Brain microvascular endothelial cell (primary cell): ENCODE results near the gene PNKD.

Source experiments
- DNase-seq: peaks from one replicate; pipeline ENCODE4 v3.0.0-alpha.2; 2020
- H3K27ac ChIP-seq: fragments of 250-450 bp; sonication (Bioruptor Pico); 2 replicates; pipeline ENCODE4 v1.5.1; 2020; ENCODE audit warnings: mild to moderate bottlenecking, moderate library complexity
- H3K27me3 ChIP-seq: fragments of 250-450 bp; sonication (Bioruptor Pico); replicated peaks from 2 replicates; pipeline ENCODE4 v1.5.1; 2020; ENCODE audit warnings: mild to moderate bottlenecking
- H3K36me3 ChIP-seq: fragments of 250-450 bp; sonication (Bioruptor Pico); replicated peaks from 2 replicates; pipeline ENCODE4 v1.5.1; 2020; ENCODE audit warnings: mild to moderate bottlenecking
- H3K4me3 ChIP-seq: 2 replicates; pipeline ENCODE4 v1.5.1; 2011; ENCODE audit warnings: low read depth, mild to moderate bottlenecking, control low read depth, low read length, moderate library complexity
- in situ Hi-C: cut with HindIII; loops from 2 replicates; pipeline ENCODE4 v1.10.0; 2017; ENCODE audit warnings: low sequenced_read_pairs, low pct_ligation_motif_present
- TF ChIP-seq, protein P1 (sequence below): IDR thresholded peaks from 2 replicates; pipeline ENCODE4 v1.5.1; 2011; ENCODE audit warnings: low read depth, mild to moderate bottlenecking, moderate library complexity, low read length, control low read depth, inconsistent platforms; ENCODE audit errors: missing control alignments

Gene PNKD

DNA sequence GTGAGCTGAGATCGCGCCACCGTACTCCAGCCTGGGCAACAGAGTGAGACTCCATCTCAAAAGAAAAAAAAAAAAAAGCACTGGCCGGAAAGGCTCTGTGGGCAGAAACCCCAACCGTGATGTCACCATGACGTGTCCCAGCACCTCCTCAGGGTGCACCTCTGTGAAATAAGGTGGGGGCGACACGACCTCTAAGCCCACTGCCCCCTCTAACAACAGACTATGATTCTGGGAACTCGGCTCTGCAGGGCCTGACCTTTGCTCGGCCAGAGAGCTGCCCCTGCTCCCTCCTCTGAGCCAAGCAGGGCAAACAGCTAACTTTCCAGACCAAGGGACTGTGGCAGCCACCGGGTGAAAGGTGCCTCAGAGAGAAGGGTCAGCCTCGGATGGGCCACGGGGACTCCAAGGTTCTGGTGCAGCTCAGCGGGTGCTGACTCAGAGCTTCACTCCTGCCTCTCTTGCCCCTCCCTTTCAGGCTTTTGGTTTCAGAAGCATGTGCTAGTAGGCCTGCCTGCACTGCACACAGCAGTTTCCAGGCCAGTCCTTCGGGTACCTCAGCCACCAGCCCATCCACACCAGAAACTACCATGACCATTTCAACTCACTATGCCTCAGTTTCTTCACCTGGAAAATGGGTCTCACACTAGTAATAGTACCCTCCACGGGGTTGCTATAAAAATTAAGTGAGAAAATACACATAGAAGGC is 13.9 kb downstream of the PNKD start:
- peak overlapping the region; percentile 17 for H3K4me3 ChIP-seq
- peak; percentile 83 for DNase-seq
- H3K27ac ChIP-seq, result peak overlapping the region; percentile 55
- in situ Hi-C loops, result no loop called here
- peaks cover 18% of the 10 kb centered on the region for H3K36me3 ChIP-seq
- no peaks in the 10 kb centered on the region for H3K27me3 ChIP-seq
- TF ChIP-seq, protein P1, sequence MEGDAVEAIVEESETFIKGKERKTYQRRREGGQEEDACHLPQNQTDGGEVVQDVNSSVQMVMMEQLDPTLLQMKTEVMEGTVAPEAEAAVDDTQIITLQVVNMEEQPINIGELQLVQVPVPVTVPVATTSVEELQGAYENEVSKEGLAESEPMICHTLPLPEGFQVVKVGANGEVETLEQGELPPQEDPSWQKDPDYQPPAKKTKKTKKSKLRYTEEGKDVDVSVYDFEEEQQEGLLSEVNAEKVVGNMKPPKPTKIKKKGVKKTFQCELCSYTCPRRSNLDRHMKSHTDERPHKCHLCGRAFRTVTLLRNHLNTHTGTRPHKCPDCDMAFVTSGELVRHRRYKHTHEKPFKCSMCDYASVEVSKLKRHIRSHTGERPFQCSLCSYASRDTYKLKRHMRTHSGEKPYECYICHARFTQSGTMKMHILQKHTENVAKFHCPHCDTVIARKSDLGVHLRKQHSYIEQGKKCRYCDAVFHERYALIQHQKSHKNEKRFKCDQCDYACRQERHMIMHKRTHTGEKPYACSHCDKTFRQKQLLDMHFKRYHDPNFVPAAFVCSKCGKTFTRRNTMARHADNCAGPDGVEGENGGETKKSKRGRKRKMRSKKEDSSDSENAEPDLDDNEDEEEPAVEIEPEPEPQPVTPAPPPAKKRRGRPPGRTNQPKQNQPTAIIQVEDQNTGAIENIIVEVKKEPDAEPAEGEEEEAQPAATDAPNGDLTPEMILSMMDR, result no peak

DNA sequence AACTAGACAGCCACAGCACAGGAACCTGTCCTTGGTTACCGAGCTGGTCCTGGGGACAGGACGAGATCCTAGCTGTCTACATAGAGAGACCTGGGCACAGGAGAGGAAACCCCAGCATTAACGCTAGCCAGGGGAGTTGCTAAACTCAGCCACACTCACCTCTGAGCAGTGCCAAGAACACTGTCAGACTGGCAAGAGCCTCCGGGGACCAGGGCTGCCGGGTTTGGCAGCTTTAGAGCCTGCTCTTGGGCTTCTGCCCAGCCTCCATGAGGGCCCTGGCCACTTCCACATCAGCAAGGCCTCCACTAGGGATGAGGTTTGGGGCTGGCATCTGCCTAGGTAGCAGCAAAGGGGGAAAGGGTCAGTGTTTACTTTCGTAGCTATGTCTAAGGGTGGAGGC is 15.3 kb downstream of the PNKD start:
- H3K36me3 ChIP-seq, result peaks cover 7% of the 10 kb centered on the region
- no peak overlapping the region for H3K4me3 ChIP-seq
- H3K27me3 ChIP-seq, result no peaks in the 10 kb centered on the region
- in situ Hi-C loops, result no loop called here
- no peak for DNase-seq
- peak overlapping the region; percentile 99 for H3K27ac ChIP-seq
- TF ChIP-seq, protein P1, result no peak

DNA sequence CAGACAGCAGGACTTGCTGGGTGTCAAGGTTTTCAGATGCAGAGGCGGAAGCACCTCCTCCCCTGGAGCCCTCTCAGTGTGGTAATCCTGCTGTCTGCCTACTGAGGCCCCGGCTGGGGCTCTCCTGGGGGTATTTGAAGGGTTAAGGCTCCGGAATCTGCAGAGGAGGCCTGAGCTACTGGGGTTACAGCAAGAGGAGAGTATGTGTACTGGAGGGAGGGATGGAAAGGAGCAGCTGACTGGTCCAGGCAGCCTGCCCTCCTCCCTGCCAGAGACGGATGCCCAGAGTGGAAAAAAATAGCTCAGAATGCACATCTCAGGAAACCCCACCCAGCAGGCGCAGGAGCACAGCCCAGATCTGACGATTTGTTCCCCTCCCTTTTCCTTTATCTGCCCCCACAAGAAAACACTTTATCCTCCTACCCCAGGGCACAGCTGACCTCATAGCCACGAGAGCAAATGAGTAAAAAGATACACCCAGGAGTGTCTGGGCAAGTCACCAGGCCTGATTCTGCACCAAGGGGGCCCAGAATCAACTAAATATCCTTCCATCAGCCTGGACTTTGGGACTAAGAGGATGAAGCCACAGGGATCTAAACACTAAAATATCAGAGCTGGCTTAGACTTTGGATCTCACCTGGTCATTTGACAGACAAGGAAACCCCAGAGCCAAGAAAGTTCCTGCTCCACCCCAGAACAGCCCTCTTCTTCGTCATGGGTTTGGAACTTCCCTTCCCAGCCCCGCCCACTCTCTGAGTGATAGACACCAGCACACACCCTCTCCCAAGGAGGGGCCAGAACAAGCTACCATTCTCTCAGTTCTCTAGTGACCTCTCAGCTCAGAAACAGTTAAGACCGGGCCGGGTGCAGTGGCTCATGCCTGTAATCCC is 16.5 kb downstream of the PNKD start:
- no peaks in the 10 kb centered on the region for H3K36me3 ChIP-seq
- no peaks in the 10 kb centered on the region for H3K27me3 ChIP-seq
- DNase-seq, result peak; percentile 96
- peak overlapping the region; percentile 99 for H3K27ac ChIP-seq
- H3K4me3 ChIP-seq, result peak overlapping the region; percentile 46
- in situ Hi-C loops, result no loop called here
- TF ChIP-seq, protein P1, result no peak

DNA sequence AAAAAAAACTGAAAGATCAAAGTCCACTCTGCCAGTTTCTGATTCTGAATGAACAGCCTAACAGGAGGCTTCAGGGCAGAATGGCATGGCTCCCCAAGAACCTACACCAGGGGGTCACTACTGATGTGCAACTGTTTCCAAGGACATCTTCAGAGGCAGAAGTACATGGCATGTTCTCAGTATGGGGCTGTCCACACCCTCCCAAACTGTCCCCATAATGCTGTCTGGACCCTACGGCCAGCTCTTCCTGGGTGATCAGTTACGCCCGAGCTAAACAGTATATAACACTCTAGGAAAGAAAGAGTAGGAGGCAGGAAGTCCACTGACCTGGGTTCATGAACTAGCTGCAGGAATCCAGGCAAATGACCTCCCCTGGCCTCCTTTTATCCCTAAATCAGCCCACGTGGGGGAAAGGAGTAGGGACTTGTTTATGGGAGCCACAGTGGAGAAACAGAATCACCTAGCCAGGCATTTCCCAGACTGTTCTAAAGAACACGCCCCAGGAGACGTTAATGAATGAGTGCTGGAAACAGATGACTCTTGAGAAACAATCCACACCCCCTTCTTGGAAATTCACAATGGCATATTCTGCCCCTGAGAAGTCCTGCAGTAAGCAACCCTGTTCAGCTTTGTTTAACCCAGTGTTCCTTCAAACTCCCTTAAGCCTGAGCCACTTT is 19.5 kb downstream of the PNKD start:
- no peak for DNase-seq
- TF ChIP-seq, protein P1, result no peak
- no peak overlapping the region for H3K27ac ChIP-seq
- peak overlapping the region; percentile 18 for H3K4me3 ChIP-seq
- H3K36me3 ChIP-seq, result no peaks in the 10 kb centered on the region
- no peaks in the 10 kb centered on the region for H3K27me3 ChIP-seq
- in situ Hi-C loops, result no loop called here

DNA sequence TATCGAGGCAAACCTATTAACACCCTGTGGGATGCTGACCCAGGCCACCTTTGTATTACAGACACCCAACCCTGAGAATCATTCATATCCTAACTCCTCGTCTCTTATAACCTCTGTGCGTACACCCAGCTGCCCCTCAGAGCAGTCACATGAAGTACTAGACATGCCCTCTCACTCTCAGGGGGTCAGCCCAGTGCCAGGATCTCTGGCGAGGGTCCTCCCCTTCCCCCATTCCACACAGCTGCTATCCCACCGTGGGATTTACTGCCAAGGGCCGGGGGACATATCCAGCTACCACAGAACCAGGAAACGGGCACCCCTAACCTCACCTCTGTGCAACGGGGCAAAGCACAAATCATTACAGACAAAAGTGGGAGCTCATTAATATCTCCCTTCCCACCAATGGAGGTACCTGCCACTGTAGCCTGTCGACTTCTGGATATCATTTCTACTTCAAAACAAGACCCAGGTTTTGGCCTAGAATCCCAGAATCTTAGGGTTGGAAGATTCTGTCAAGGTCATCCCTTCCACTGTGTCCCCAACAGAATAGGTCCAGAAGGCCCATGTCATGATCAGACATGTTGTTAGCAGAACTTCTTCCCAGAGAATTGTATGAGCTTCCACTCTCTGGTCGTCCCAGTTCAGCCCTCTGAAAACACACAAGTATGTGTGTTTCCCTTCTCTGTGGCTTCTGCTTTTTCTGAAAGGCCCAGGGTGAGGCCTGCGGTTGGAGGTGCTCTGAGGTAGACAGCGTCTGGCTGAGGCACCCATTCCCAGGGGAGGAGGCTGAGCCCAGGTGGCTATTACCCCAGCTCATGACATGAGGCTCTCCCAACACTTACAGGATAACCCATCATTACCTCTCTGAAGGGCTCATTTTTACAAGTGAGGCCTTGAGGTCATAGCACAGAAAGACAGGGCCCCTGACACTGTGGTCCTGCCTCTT is 20.3 kb downstream of the PNKD start:
- H3K27ac ChIP-seq, result no peak overlapping the region
- no peak for DNase-seq
- in situ Hi-C loops, result no loop called here

More for the DNA sequence above, 20.3 kb downstream of the PNKD start:
- H3K27me3 ChIP-seq, result no peaks in the 10 kb centered on the region
- H3K36me3 ChIP-seq, result no peaks in the 10 kb centered on the region
- H3K4me3 ChIP-seq, result peak overlapping the region; percentile 87
- TF ChIP-seq, protein P1, result no peak
